ENCODE data around the gene SART3. TPM values are rescaled to one million over a fixed set of nuclear protein-coding genes. Genes with fewer than 3 reads are reported as not detected.

Gene SART3
- total and polyA plus RNA-seq, 4 donors: 5.9 to 37.1 (median 23.5) TPM

DNA sequence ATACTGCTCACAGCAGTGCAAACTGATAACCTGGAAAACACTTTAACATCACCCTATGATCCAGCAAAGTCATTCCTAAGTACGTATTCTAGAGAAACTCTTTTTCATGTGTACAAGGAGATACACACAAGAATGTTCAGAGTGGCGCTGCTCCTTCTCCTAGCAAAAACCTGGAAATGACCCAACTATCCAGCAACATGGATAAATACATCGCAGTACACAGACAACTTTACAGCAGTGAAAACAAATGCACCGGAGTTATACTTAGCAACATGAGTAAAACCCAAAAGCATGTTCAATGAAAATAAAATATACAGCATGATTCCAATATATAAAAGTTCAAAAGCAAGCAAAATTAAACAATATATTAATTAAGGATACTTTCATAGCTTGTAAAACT lies 18.7 kb downstream of the SART3 start:
- no peak for DNase-seq (ENCODE audit: low spot score)
- no peaks in the 10 kb centered on the region for H3K9me3 ChIP-seq (ENCODE audit: control insufficient read depth in 4 of 4, low read length in 3 of 4)
- no peak overlapping the region for H3K9ac ChIP-seq (ENCODE audit: low read depth in 1 of 2, low read length in 2 of 2)
- H3K4me1 ChIP-seq (ENCODE audit: control insufficient read depth in 4 of 4, insufficient read depth in 4 of 4, low read length in 3 of 4): peaks cover 0 to 3% (median 0%) of the 10 kb centered on the region in 4 donors
- peaks cover 8 to 54% (median 44%) of the 10 kb centered on the region in 4 donors for H3K36me3 ChIP-seq (ENCODE audit: control insufficient read depth in 4 of 4, insufficient read depth in 3 of 4, low read depth in 1 of 4, low read length in 3 of 4)
- no peak overlapping the region for H3K27ac ChIP-seq (ENCODE audit: low read depth in 1 of 2, low read length in 2 of 2)
- TF ChIP-seq EGR1 (IDR thresholded peaks at IDR 0.05; ENCODE audit: low read depth in 2 of 2) (no peak), HNF4G (IDR thresholded peaks at IDR 0.05) (no peak), NR2F2 (IDR thresholded peaks at IDR 0.05) (no peak), YY1 (IDR thresholded peaks at IDR 0.05) (no peak), FOXA2 (IDR thresholded peaks at IDR 0.05) (no peak), RAD21 (IDR thresholded peaks at IDR 0.05) (no peak), FOXA1 (IDR thresholded peaks at IDR 0.05) (no peak), MAX (IDR thresholded peaks at IDR 0.05) (no peak), GABPA (IDR thresholded peaks at IDR 0.05 in 1 of 2, conservative IDR thresholded peaks at IDR 0.05 in 1 of 2) (no peak), SP1 (IDR thresholded peaks at IDR 0.05) (no peak), HNF4A (conservative IDR thresholded peaks at IDR 0.05) (no peak), RXRA (IDR thresholded peaks at IDR 0.05) (no peak)
- TF ChIP-seq, protein P1, sequence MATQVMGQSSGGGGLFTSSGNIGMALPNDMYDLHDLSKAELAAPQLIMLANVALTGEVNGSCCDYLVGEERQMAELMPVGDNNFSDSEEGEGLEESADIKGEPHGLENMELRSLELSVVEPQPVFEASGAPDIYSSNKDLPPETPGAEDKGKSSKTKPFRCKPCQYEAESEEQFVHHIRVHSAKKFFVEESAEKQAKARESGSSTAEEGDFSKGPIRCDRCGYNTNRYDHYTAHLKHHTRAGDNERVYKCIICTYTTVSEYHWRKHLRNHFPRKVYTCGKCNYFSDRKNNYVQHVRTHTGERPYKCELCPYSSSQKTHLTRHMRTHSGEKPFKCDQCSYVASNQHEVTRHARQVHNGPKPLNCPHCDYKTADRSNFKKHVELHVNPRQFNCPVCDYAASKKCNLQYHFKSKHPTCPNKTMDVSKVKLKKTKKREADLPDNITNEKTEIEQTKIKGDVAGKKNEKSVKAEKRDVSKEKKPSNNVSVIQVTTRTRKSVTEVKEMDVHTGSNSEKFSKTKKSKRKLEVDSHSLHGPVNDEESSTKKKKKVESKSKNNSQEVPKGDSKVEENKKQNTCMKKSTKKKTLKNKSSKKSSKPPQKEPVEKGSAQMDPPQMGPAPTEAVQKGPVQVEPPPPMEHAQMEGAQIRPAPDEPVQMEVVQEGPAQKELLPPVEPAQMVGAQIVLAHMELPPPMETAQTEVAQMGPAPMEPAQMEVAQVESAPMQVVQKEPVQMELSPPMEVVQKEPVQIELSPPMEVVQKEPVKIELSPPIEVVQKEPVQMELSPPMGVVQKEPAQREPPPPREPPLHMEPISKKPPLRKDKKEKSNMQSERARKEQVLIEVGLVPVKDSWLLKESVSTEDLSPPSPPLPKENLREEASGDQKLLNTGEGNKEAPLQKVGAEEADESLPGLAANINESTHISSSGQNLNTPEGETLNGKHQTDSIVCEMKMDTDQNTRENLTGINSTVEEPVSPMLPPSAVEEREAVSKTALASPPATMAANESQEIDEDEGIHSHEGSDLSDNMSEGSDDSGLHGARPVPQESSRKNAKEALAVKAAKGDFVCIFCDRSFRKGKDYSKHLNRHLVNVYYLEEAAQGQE (IDR thresholded peaks at IDR 0.05): no peak
- TF ChIP-seq, protein P2, sequence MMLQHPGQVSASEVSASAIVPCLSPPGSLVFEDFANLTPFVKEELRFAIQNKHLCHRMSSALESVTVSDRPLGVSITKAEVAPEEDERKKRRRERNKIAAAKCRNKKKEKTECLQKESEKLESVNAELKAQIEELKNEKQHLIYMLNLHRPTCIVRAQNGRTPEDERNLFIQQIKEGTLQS (IDR thresholded peaks at IDR 0.05): no peak
- TF ChIP-seq, protein P3, sequence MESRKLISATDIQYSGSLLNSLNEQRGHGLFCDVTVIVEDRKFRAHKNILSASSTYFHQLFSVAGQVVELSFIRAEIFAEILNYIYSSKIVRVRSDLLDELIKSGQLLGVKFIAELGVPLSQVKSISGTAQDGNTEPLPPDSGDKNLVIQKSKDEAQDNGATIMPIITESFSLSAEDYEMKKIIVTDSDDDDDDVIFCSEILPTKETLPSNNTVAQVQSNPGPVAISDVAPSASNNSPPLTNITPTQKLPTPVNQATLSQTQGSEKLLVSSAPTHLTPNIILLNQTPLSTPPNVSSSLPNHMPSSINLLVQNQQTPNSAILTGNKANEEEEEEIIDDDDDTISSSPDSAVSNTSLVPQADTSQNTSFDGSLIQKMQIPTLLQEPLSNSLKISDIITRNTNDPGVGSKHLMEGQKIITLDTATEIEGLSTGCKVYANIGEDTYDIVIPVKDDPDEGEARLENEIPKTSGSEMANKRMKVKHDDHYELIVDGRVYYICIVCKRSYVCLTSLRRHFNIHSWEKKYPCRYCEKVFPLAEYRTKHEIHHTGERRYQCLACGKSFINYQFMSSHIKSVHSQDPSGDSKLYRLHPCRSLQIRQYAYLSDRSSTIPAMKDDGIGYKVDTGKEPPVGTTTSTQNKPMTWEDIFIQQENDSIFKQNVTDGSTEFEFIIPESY (IDR thresholded peaks at IDR 0.05): no peak
- TF ChIP-seq, protein P4, sequence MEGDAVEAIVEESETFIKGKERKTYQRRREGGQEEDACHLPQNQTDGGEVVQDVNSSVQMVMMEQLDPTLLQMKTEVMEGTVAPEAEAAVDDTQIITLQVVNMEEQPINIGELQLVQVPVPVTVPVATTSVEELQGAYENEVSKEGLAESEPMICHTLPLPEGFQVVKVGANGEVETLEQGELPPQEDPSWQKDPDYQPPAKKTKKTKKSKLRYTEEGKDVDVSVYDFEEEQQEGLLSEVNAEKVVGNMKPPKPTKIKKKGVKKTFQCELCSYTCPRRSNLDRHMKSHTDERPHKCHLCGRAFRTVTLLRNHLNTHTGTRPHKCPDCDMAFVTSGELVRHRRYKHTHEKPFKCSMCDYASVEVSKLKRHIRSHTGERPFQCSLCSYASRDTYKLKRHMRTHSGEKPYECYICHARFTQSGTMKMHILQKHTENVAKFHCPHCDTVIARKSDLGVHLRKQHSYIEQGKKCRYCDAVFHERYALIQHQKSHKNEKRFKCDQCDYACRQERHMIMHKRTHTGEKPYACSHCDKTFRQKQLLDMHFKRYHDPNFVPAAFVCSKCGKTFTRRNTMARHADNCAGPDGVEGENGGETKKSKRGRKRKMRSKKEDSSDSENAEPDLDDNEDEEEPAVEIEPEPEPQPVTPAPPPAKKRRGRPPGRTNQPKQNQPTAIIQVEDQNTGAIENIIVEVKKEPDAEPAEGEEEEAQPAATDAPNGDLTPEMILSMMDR (IDR thresholded peaks at IDR 0.05; ENCODE audit: low read depth, low read length, missing input control): no peak
- H3K27me3 ChIP-seq (ENCODE audit: control insufficient read depth in 4 of 4, insufficient read depth in 4 of 4, low read length in 3 of 4): no peaks in the 10 kb centered on the region
- H3K4me3 ChIP-seq (ENCODE audit: low read depth in 1 of 3, low read length in 3 of 3): no peak overlapping the region
- WGBS: 94% methylated on average over 4 of the region's 4 CpGs

Data from liver (tissue), 9 donors.